Fibroblast of lung (primary cell): ENCODE results near the gene KLHDC4. TPM values are rescaled to one million over a fixed set of nuclear protein-coding genes. Genes with fewer than 3 reads are reported as not detected.

ENCODE experiments used
- DNase-seq, 2 donors: peaks; one replicate each; pipeline versions ENCODE4 v3.0.0 to v3.0.0-alpha.2; 2010; ENCODE audit warnings: low read depth in 2 of 2
- H2AFZ ChIP-seq: 2 replicates; pipeline ENCODE4 v1.5.1; 2012; ENCODE audit warnings: low read length, control low read depth, inconsistent platforms
- H3K27ac ChIP-seq: 2 replicates; pipeline ENCODE4 v1.5.1; 2011; ENCODE audit warnings: low read length, control low read depth; ENCODE audit not compliant: insufficient read depth
- H3K27me3 ChIP-seq: 2 replicates; pipeline ENCODE4 v1.5.1; 2011; ENCODE audit warnings: mild to moderate bottlenecking, low read length; ENCODE audit not compliant: control insufficient read depth, insufficient read depth
- H3K36me3 ChIP-seq: 2 replicates; pipeline ENCODE4 v1.5.1; 2011; ENCODE audit warnings: low read length; ENCODE audit not compliant: control insufficient read depth, insufficient read depth
- H3K4me1 ChIP-seq: 2 replicates; pipeline ENCODE4 v1.5.1; 2011; ENCODE audit warnings: low read length; ENCODE audit not compliant: control insufficient read depth, insufficient read depth; ENCODE audit errors: extremely low read depth
- H3K4me2 ChIP-seq: 2 replicates; pipeline ENCODE4 v1.5.1; 2011; ENCODE audit warnings: low read length, control low read depth; ENCODE audit not compliant: insufficient read depth; ENCODE audit errors: extremely low read depth
- H3K4me3 ChIP-seq, 4 experiments: fragments of 200-600 bp in 1 of 4; sonication (generic) in 1 of 4; replicated peaks in 1 of 4; 2 replicates each; pipeline ENCODE4 v1.5.1; 2011 to 2016; ENCODE audit warnings: low read length in 4 of 4, low read depth in 3 of 4, mild to moderate bottlenecking in 3 of 4, control low read depth in 2 of 4, inconsistent platforms in 1 of 4, mixed read lengths in 1 of 4; ENCODE audit not compliant: insufficient read depth in 1 of 4; ENCODE audit errors: control extremely low read depth in 1 of 4
- H3K79me2 ChIP-seq: 2 replicates; pipeline ENCODE4 v1.5.1; 2012; ENCODE audit warnings: mild to moderate bottlenecking, low read length, inconsistent platforms; ENCODE audit not compliant: control insufficient read depth, insufficient read depth
- H3K9ac ChIP-seq: 2 replicates; pipeline ENCODE4 v1.5.1; 2011; ENCODE audit warnings: mild to moderate bottlenecking, low read length, control low read depth; ENCODE audit not compliant: insufficient read depth
- H3K9me3 ChIP-seq: 2 replicates; pipeline ENCODE4 v1.5.1; 2012; ENCODE audit warnings: low read depth, low read length; ENCODE audit not compliant: control insufficient read depth, insufficient read depth
- H4K20me1 ChIP-seq: 2 replicates; pipeline ENCODE4 v1.5.1; 2011; ENCODE audit warnings: low read length; ENCODE audit not compliant: control insufficient read depth, insufficient read depth; ENCODE audit errors: extremely low read depth
- EZH2 ChIP-seq: IDR thresholded peaks from 2 replicates; pipeline ENCODE4 v1.5.1; 2012; ENCODE audit warnings: low read length, control low read depth, mild to moderate bottlenecking; ENCODE audit errors: missing control alignments
- polyA plus RNA-seq, 2 donors: library from polyadenylated mRNA; depleted of rRNA in 1 of 2; stranded (reverse) in 1 of 2; unstranded in 1 of 2; fragments of >200 nt; gene quantifications; 2 replicates each; pipeline ENCODE4 v1.2.1, GENCODE V29; 2011 to 2012; ENCODE audit warnings: missing spikeins in 1 of 2
- total RNA-seq: library from RNA; depleted of rRNA; stranded (reverse); fragments of >200 nt; gene quantifications from 2 replicates; pipeline ENCODE4 v1.2.1, GENCODE V29; 2014
- TF ChIP-seq, protein P1 (sequence below), 2 donors: IDR thresholded peaks in 1 of 2; conservative IDR thresholded peaks in 1 of 2; 1 replicate in 1 of 2; 2 replicates in 1 of 2; pipeline ENCODE4 v1.5.1; 2011 to 2012; ENCODE audit warnings: low read length in 2 of 2, control low read depth in 1 of 2, inconsistent platforms in 1 of 2, low read depth in 1 of 2, mild to moderate bottlenecking in 1 of 2

The KLHDC4 gene
- total and polyA plus RNA-seq, 2 donors (not counting 1 experiment from before 2014, with no cell fraction given), result 7.3 to 17.8 TPM

DNA sequence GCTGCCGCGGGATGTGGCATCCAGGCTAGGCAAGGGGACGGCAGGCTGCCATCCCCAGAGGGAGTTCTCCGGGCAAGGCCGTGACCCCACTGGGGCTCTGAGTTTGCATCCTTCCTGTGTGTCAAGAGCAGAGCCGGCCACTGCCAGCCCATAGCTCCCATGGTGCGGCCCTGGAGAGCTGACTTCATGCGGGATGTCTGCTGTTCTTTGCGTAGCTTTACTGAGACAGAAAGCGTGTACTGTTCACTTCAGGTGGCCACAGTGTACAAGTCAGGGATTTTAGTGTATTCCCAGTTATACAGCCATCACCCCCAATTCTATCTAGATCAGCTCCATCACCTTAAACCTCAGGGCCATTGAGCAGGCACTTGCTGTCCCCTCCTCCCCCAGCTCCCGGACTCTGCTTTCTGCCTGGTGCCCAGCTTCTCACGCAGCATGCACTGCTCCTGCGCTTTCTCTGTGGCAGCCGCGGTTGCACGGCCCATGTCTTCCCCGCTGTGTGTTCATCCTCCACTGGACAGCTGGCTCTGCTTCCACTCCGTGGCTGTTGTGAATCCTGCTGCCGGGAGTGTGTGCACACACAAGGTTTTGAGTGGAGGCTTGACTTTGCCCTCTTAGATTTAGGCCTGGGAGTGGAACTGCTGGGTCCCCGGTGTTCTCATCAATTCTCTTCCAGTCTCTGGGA is 71.2 kb downstream of the KLHDC4 start:
- no peaks in the 10 kb centered on the region for H3K36me3 ChIP-seq
- TF ChIP-seq, protein P1, sequence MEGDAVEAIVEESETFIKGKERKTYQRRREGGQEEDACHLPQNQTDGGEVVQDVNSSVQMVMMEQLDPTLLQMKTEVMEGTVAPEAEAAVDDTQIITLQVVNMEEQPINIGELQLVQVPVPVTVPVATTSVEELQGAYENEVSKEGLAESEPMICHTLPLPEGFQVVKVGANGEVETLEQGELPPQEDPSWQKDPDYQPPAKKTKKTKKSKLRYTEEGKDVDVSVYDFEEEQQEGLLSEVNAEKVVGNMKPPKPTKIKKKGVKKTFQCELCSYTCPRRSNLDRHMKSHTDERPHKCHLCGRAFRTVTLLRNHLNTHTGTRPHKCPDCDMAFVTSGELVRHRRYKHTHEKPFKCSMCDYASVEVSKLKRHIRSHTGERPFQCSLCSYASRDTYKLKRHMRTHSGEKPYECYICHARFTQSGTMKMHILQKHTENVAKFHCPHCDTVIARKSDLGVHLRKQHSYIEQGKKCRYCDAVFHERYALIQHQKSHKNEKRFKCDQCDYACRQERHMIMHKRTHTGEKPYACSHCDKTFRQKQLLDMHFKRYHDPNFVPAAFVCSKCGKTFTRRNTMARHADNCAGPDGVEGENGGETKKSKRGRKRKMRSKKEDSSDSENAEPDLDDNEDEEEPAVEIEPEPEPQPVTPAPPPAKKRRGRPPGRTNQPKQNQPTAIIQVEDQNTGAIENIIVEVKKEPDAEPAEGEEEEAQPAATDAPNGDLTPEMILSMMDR (conservative IDR thresholded peaks at IDR 0.05 in 1 of 2, IDR thresholded peaks at IDR 0.05 in 1 of 2; ENCODE audit: low read depth in 1 of 2, low read length in 2 of 2), result no peak
- TF ChIP-seq EZH2, result no peak
- DNase-seq, result no peak
- no peaks in the 10 kb centered on the region for H3K79me2 ChIP-seq
- H3K4me1 ChIP-seq, result no peaks in the 10 kb centered on the region
- H3K9me3 ChIP-seq, result no peaks in the 10 kb centered on the region
- no peak overlapping the region for H3K9ac ChIP-seq
- H3K27me3 ChIP-seq, result no peaks in the 10 kb centered on the region
- H4K20me1 ChIP-seq, result no peaks in the 10 kb centered on the region
- H3K27ac ChIP-seq, result no peak overlapping the region
- H3K4me3 ChIP-seq, result no peak overlapping the region
- no peak overlapping the region for H3K4me2 ChIP-seq
- no peak overlapping the region for H2AFZ ChIP-seq

DNA sequence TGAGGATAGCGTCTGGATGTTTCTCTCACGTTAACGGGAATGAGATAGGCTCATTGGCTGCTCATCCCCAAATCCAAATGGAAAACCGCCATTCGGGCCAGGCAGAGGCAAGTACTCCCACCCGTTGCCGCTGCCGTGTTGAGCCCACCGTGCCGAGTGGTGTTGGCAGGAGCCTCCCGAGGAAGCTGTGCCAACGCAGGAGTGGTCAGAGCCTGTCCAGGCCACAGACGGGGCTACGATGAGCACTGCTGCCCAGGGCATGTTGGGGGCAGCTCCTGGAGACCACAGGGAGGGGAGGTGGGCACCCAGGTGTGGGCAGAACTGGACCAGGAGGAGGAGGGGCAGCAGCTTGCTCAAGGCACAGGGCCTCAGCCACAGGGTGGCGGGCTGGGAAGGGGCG is 72.0 kb downstream of the KLHDC4 start:
- Histone ChIP-seq H3K27me3 (no peaks in the 10 kb centered on the region), H2AFZ (no peak overlapping the region), H4K20me1 (no peaks in the 10 kb centered on the region), H3K36me3 (no peaks in the 10 kb centered on the region), H3K27ac (no peak overlapping the region), H3K79me2 (no peaks in the 10 kb centered on the region), H3K9ac (no peak overlapping the region), H3K4me2 (no peak overlapping the region), H3K4me1 (no peaks in the 10 kb centered on the region), H3K9me3 (no peaks in the 10 kb centered on the region), H3K4me3 (no peak overlapping the region)
- no peak for TF ChIP-seq EZH2
- TF ChIP-seq, protein P1 (conservative IDR thresholded peaks at IDR 0.05 in 1 of 2, IDR thresholded peaks at IDR 0.05 in 1 of 2; ENCODE audit: low read depth in 1 of 2, low read length in 2 of 2), result no peak
- no peak for DNase-seq

DNA sequence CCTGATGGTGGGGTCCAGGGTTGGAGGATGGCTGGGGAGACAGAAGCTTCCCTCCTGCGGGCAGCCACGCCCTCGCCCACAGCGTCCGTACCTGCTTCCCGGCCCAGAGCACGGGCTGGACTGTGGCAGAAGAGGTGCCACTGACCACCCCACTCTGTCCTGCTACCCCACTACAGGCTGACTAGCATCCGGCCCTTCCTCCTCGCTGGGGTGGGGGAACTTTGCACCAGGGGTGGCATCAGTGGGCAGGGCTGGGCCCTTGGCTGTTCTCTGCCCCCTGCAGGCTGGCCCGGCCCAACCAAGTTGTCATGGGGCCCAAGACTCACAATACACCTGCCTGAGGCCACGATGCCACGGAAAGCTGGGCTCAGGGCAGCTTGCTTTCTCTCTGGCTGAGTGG is 73.0 kb downstream of the KLHDC4 start:
- no peaks in the 10 kb centered on the region for H3K9me3 ChIP-seq
- no peak overlapping the region for H3K4me2 ChIP-seq
- no peak overlapping the region for H2AFZ ChIP-seq
- no peak overlapping the region for H3K4me3 ChIP-seq
- DNase-seq, result no peak
- no peak overlapping the region for H3K9ac ChIP-seq
- no peaks in the 10 kb centered on the region for H3K27me3 ChIP-seq
- H4K20me1 ChIP-seq, result no peaks in the 10 kb centered on the region
- no peaks in the 10 kb centered on the region for H3K4me1 ChIP-seq
- no peaks in the 10 kb centered on the region for H3K79me2 ChIP-seq
- no peak overlapping the region for H3K27ac ChIP-seq
- TF ChIP-seq, protein P1 (conservative IDR thresholded peaks at IDR 0.05 in 1 of 2, IDR thresholded peaks at IDR 0.05 in 1 of 2; ENCODE audit: low read depth in 1 of 2, low read length in 2 of 2), result no peak
- H3K36me3 ChIP-seq, result no peaks in the 10 kb centered on the region
